ENCODE data around the gene CD300LF.

CD300LF gene

DNA sequence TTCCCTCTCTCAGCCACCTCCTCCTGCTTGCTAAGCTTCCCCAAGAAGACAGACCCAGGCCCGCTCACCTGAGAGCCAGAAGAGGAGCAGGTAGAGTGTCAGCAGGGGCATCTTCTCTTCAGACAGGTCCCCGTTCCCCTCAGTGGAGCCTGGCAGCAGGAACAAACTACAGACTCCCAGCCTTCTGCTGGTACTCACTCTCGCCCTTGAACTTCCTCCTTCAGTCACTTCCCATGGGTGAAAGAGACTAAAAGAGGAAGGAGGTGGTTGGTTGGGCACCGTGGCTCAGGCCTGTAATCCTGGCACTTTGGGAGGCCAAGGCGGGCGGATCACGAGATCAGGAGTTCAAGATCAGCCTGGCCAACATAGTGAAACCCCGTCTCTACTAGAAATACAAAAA, at the start of gene CD300LF:
Gene CD300LF, minus strand, starts transcription at position 168 of the 400 bp plus-strand sequence. Its CDS starts 57 bp downstream, at position 111.
- DNase-seq (ENCODE audit: extremely low read depth, low read depth), result no peak
- TF ChIP-seq, protein P1, sequence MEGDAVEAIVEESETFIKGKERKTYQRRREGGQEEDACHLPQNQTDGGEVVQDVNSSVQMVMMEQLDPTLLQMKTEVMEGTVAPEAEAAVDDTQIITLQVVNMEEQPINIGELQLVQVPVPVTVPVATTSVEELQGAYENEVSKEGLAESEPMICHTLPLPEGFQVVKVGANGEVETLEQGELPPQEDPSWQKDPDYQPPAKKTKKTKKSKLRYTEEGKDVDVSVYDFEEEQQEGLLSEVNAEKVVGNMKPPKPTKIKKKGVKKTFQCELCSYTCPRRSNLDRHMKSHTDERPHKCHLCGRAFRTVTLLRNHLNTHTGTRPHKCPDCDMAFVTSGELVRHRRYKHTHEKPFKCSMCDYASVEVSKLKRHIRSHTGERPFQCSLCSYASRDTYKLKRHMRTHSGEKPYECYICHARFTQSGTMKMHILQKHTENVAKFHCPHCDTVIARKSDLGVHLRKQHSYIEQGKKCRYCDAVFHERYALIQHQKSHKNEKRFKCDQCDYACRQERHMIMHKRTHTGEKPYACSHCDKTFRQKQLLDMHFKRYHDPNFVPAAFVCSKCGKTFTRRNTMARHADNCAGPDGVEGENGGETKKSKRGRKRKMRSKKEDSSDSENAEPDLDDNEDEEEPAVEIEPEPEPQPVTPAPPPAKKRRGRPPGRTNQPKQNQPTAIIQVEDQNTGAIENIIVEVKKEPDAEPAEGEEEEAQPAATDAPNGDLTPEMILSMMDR (IDR thresholded peaks at IDR 0.05; ENCODE audit: low read depth, low read length), result no peak

DNA sequence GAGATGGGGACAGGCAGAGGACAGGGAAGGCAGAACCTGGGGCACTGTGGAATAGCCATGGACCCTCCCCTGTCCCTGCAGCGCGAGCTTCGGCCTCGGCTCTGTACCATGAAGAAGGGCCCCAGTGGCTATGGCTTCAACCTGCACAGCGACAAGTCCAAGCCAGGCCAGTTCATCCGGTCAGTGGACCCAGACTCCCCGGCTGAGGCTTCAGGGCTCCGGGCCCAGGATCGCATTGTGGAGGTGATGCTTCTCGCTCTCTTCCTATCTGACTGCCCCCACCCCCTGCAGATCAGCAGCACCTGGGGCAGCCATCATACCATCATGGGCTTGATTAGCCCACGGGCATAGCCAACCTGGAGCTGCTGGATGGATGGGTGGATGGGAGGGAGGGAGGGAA, 49.2 kb upstream of the CD300LF start:
- TF ChIP-seq, protein P1 (IDR thresholded peaks at IDR 0.05; ENCODE audit: low read depth, low read length), result no peak
- DNase-seq (ENCODE audit: extremely low read depth, low read depth), result no peak

DNA sequence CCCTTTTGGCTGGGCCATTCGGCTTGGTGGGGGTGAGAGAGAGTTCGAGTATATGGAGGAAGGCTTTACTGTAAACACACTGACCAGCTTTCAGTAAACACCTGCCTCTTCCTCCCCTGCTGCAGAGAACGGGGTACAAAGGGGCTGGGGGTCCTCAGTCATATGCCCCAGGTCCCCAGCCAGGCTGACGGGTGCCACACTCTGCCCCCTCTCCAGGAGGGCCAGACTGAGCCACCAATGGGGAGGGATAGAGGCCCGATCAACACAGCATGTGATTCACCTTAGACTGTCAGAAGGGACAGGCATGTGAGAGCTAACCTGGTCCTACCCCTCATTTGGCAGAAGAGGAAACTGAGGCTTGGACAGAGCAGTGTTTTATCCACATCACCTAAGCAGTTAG, 48.7 kb upstream of the CD300LF start:
- TF ChIP-seq, protein P1 (IDR thresholded peaks at IDR 0.05; ENCODE audit: low read depth, low read length), result no peak
- no peak for DNase-seq (ENCODE audit: extremely low read depth, low read depth)

DNA sequence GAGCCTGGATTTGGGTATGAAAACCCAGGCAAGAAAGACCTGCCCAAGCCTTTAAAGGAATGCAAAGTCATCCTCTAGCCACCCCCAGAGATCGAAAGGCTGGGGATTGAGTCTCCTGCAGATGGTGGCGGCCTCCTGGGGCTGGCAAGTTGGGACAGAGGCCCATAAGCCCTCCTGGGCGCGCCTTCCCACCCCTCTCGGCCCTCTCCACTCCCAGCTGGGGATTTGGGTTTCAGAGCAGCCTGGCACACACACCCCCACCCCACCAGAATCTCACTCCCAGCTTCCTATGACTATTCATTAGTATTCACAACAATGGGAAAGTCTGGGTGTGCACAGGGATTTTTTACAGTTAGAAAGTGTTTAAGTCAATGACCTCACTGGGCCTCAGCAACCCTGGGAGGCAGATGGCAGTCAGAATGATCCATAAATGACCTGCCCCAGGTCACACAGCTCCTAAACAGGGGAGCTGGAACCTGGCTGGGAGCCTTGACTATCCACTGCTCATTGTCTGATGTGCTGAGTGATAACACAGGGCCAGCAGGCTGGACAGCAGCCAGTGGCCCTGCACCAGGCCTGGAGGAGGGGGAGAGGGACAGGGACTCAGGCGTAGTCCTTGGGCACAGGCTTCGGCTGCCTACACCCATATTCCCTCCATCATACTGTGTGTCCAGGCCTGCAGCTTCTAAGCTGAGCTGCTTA, 47.8 kb upstream of the CD300LF start:
- TF ChIP-seq, protein P1 (IDR thresholded peaks at IDR 0.05; ENCODE audit: low read depth, low read length), result no peak
- no peak for DNase-seq (ENCODE audit: extremely low read depth, low read depth)

DNA sequence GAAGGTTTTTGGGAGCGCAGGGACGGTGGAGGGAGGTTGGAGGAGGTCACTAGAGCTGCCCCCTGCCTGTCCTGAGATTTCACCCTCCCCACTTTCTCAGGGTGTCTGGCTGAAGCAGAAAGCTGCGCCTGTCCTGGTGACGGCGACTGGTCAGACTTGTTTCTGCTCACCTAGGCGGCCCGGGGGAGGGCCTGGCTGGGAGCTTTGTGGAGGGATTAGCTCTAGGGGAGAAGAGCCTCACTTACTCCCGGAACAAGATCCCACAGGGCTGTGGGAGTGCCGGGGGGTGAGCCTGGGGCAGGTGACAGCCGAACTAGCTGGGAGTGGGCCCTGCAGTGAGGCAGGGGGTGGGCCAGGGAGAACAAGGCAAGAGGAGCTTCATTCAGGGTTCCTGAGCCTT, 47.2 kb upstream of the CD300LF start:
- TF ChIP-seq, protein P1 (IDR thresholded peaks at IDR 0.05; ENCODE audit: low read depth, low read length), result no peak

DNA sequence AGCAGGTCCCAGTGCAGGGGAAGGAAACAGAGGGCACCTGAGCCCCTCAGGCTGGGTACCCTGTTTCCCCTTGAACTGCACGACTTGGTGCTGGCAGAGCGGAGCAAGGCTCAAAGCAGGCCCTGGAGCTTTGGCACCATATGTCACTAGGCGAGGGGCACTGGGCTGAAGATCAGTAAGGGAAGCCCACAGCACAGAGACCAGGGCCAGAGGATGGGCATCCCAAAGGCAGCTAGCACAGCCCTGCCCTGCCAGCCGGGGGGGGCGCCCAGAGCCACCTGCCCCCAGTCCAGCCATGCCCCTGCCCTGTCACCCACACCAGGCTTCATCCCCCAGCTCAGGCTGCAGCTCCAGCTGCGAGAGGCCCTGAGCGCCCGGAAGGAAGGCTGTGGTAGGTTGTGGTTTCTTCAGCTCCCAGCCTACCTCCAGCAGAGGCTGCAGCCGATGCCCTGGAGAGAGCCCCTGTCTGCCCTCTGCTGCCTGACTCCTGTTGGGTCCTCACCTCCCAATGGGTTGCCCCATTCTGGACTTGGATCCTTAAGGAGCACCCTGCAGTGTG, 46.6 kb upstream of the CD300LF start:
- no peak for DNase-seq (ENCODE audit: extremely low read depth, low read depth)

More for the DNA sequence above, 47.2 kb upstream of the CD300LF start:
- DNase-seq (ENCODE audit: extremely low read depth, low read depth), result no peak

DNA sequence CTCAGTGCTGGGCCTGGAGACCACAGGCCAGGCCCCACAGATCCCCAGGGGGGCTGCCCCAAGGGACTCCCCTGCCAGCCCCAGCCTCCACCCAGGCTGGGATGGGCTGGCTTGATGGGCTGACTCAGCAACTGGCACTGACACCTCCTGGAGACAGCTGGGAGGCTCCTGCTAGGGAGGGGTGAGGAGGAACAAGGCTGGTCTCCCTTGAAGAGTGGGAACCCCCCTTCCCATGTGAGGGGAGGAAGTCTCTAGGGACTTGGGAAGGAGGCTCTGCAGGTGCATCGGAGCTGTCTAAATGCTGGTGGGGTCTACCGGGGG, 46.1 kb upstream of the CD300LF start:
- no peak for DNase-seq (ENCODE audit: extremely low read depth, low read depth)
- TF ChIP-seq, protein P1 (IDR thresholded peaks at IDR 0.05; ENCODE audit: low read depth, low read length), result no peak

More for the DNA sequence above, 46.6 kb upstream of the CD300LF start:
- TF ChIP-seq, protein P1 (IDR thresholded peaks at IDR 0.05; ENCODE audit: low read depth, low read length), result no peak
